HG03196 (cell line): Measurements from ENCODE around the gene PSEN1.

Experiments
- ATAC-seq: cut with Tn5 transposase; IDR thresholded peaks from one replicate; pipeline ENCODE4 v1.9.1; 2021; ENCODE audit not compliant: unreplicated experiment

PSEN1 gene

GRCh38 chr14:73266317-73266716 lies 130.0 kb downstream of the PSEN1 start:
- no peak for ATAC-seq

- ATAC-seq: no peak
Measured at GRCh38 chr14:73267474-73267873, 131.2 kb downstream of the PSEN1 start.

- peak; percentile 80 for ATAC-seq
Measured at GRCh38 chr14:73269729-73270531, 133.6 kb downstream of the PSEN1 start.

GRCh38 chr14:73272393-73272792 lies 136.1 kb downstream of the PSEN1 start:
- no peak for ATAC-seq
